ENCODE data around the gene SIK2. TPM values are rescaled to one million over a fixed set of nuclear protein-coding genes. Genes with fewer than 3 reads are reported as not detected.

SIK2 gene
- total and polyA plus RNA-seq, 10 donors = 1.7 to 23.8 (median 14.9) TPM

DNA sequence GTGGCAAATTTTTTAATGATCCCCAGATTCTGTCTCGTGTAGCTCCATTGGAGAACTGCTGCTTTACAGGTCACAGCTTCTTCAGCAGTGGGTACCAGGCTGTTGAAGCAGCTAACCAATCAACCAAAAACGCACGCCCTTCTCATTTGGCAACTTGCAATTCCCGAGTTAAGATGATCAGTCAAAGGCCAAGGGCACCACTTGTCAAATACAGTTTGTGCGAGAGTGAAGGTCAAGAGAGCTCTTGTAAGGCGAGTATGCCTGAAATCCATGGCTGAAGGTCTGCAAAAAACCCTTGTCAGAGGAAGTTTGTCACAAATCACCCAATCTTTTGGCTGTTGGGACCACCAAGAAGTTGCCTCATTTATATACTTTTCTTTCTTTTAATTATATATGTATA is 176.9 kb downstream of the SIK2 start:
- H3K27me3 ChIP-seq (replicated peaks in 1 of 7) = no peaks in the 10 kb centered on the region
- intact Hi-C loops (cut with DNase I; ENCODE audit: low total_unique reads) = loop anchor here (5.0 to 10.0 kb wide), 2 partner anchors 66 to 177 kb away; partner anchors contain the start of gene SIK2
- 61 to 83% (median 74%) methylated on average over 6 of the region's 6 CpGs for WGBS, 5 donors
- TF ChIP-seq POLR2AphosphoS5 (IDR thresholded peaks at IDR 0.05) (no peak), POLR2A (IDR thresholded peaks at IDR 0.05) (no peak), CTCF (IDR thresholded peaks at IDR 0.05 in 8 of 11, conservative IDR thresholded peaks at IDR 0.05 in 3 of 11) (no peak)
- no peak for DNase-seq
- H3K9me3 ChIP-seq = no peaks in the 10 kb centered on the region
- H3K27ac ChIP-seq = no peak overlapping the region
- no peak overlapping the region for H3K4me3 ChIP-seq
- H3K36me3 ChIP-seq = peaks cover 0 to 11% (median 4%) of the 10 kb centered on the region in 6 donors
- H3K4me1 ChIP-seq = peaks cover 0 to 22% (median 12%) of the 10 kb centered on the region in 6 donors

Other genes starting within 250 kb of the SIK2 start
- 100 to 1,000 TPM in 4 of 7 donors, 10 to 100 TPM in 3; 89.1 to 280 (median 124) TPM for gene POU2AF1, start 223.2 kb upstream of the SIK2 start, total RNA-seq
- 100 to 1,000 TPM in 1 of 3 donors, 10 to 100 TPM in 2; 60.1 to 108 (median 73.0) TPM for gene POU2AF1, start 223.2 kb upstream of the SIK2 start, polyA plus RNA-seq
- gene BTG4, start 90.1 kb upstream of the SIK2 start, total RNA-seq = not detected
- gene BTG4, start 90.1 kb upstream of the SIK2 start, polyA plus RNA-seq = not detected
- gene HOATZ, start 87.7 kb upstream of the SIK2 start, total RNA-seq = not detected
- not detected for gene HOATZ, start 87.7 kb upstream of the SIK2 start, polyA plus RNA-seq
- 10 to 100 TPM in 5 of 7 donors, 1 to 10 TPM in 2; 7.3 to 14.7 (median 12.9) TPM for gene LAYN, start 61.7 kb upstream of the SIK2 start, total RNA-seq
- 1 to 10 TPM; 3.1 to 4.7 (median 4.3) TPM for gene LAYN, start 61.7 kb upstream of the SIK2 start, polyA plus RNA-seq
- gene PPP2R1B, start 163.9 kb downstream of the SIK2 start, total RNA-seq = 10 to 100 TPM; 18.0 to 30.3 (median 27.1) TPM
- gene PPP2R1B, start 163.9 kb downstream of the SIK2 start, polyA plus RNA-seq = 1 to 10 TPM; 4.0 to 5.7 (median 5.0) TPM

Measured in spleen (tissue), 11 donors.